HG03135 (cell line): ENCODE data around the gene PANK2.
"Not testable (repeated sequence)": the region's sequence is repeated elsewhere in the genome, so short reads cannot be mapped to it uniquely, and the experiment has no call there.

ENCODE experiments used
- ATAC-seq: cut with Tn5 transposase; IDR thresholded peaks from one replicate; pipeline ENCODE4 v1.9.1; 2021; ENCODE audit warnings: mild to moderate bottlenecking, moderate library complexity; ENCODE audit not compliant: unreplicated experiment

The PANK2 gene

GRCh38 chr20:3925113-3925695 is 36.0 kb downstream of the PANK2 start:
- no peak for ATAC-seq

- no peak for ATAC-seq
These were observed 36.9 kb downstream of the PANK2 start for GRCh38 chr20:3925899-3926638.

GRCh38 chr20:3927486-3928291 is 38.5 kb downstream of the PANK2 start:
- ATAC-seq: no peak

- no peak for ATAC-seq
These were observed 40.5 kb downstream of the PANK2 start for GRCh38 chr20:3929713-3930060.

GRCh38 chr20:3930265-3931206 is 41.3 kb downstream of the PANK2 start:
- ATAC-seq: no peak

GRCh38 chr20:3931664-3932063 is 42.5 kb downstream of the PANK2 start:
- no peak for ATAC-seq

- ATAC-seq: no peak
These were observed 43.1 kb downstream of the PANK2 start for GRCh38 chr20:3932277-3932676.

GRCh38 chr20:3932681-3933080 is 43.5 kb downstream of the PANK2 start:
- no peak for ATAC-seq

GRCh38 chr20:3933218-3933617 is 44.0 kb downstream of the PANK2 start:
- no peak for ATAC-seq

GRCh38 chr20:3934624-3935023 is 45.4 kb downstream of the PANK2 start:
- ATAC-seq: no peak

- no peak for ATAC-seq
These were observed 46.2 kb downstream of the PANK2 start for GRCh38 chr20:3935295-3935955.

GRCh38 chr20:3935956-3936340 is 46.8 kb downstream of the PANK2 start:
- ATAC-seq: no peak

- ATAC-seq: no peak
These were observed 48.4 kb downstream of the PANK2 start for GRCh38 chr20:3937618-3938017.

GRCh38 chr20:3940905-3941304 is 51.7 kb downstream of the PANK2 start:
- ATAC-seq: no peak

- ATAC-seq: not testable (repeated sequence)
These were observed 57.5 kb downstream of the PANK2 start for GRCh38 chr20:3946666-3947065.

- no peak for ATAC-seq
These were observed 75.5 kb downstream of the PANK2 start for GRCh38 chr20:3964719-3965118.

GRCh38 chr20:3966571-3966970 is 77.4 kb downstream of the PANK2 start:
- ATAC-seq: no peak

GRCh38 chr20:3970016-3970415 is 80.8 kb downstream of the PANK2 start:
- ATAC-seq: no peak

GRCh38 chr20:3971145-3971544 is 82.0 kb downstream of the PANK2 start:
- ATAC-seq: no peak

- ATAC-seq: no peak
These were observed 83.0 kb downstream of the PANK2 start for GRCh38 chr20:3972161-3972560.
